ENCODE results near the gene ZNF524.
"Not testable (repeated sequence)": the region's sequence is repeated elsewhere in the genome, so short reads cannot be mapped to it uniquely, and the experiment has no call there.

Gene ZNF524

GRCh38 chr19:55581145-55581822 is 18.8 kb upstream of the ZNF524 start:
- DNase-seq (ENCODE audit: extremely low read depth in 1 of 2, low read depth in 1 of 2), result no peak

- DNase-seq (ENCODE audit: extremely low read depth in 1 of 2, low read depth in 1 of 2), result no peak
Measured at GRCh38 chr19:55581823-55582223, 18.3 kb upstream of the ZNF524 start.

GRCh38 chr19:55582284-55582683 is 17.8 kb upstream of the ZNF524 start:
- DNase-seq (ENCODE audit: extremely low read depth in 1 of 2, low read depth in 1 of 2), result not testable (repeated sequence)

GRCh38 chr19:55583897-55584296 is 16.2 kb upstream of the ZNF524 start:
- not testable (repeated sequence) for DNase-seq (ENCODE audit: extremely low read depth in 1 of 2, low read depth in 1 of 2)

GRCh38 chr19:55584871-55585270 is 15.2 kb upstream of the ZNF524 start:
- DNase-seq (ENCODE audit: extremely low read depth in 1 of 2, low read depth in 1 of 2), result no peak

- no peak for DNase-seq (ENCODE audit: extremely low read depth in 1 of 2, low read depth in 1 of 2)
Measured at GRCh38 chr19:55585658-55586339, 14.3 kb upstream of the ZNF524 start.

- peak; percentile 81 to 90 for DNase-seq (ENCODE audit: extremely low read depth in 1 of 2, low read depth in 1 of 2)
Measured at GRCh38 chr19:55586976-55587668, 13.0 kb upstream of the ZNF524 start.

GRCh38 chr19:55588738-55589137 is 11.3 kb upstream of the ZNF524 start:
- DNase-seq (ENCODE audit: extremely low read depth in 1 of 2, low read depth in 1 of 2), result no peak

GRCh38 chr19:55590109-55590508 is 10.0 kb upstream of the ZNF524 start:
- no peak for DNase-seq (ENCODE audit: extremely low read depth in 1 of 2, low read depth in 1 of 2)

- no peak for DNase-seq (ENCODE audit: extremely low read depth in 1 of 2, low read depth in 1 of 2)
Measured at GRCh38 chr19:55590617-55591016, 9.5 kb upstream of the ZNF524 start.

- no peak for DNase-seq (ENCODE audit: extremely low read depth in 1 of 2, low read depth in 1 of 2)
Measured at GRCh38 chr19:55591555-55591954, 8.5 kb upstream of the ZNF524 start.

GRCh38 chr19:55592391-55593090 is 7.5 kb upstream of the ZNF524 start:
- no peak for DNase-seq (ENCODE audit: extremely low read depth in 1 of 2, low read depth in 1 of 2)

- no peak for DNase-seq (ENCODE audit: extremely low read depth in 1 of 2, low read depth in 1 of 2)
Measured at GRCh38 chr19:55593096-55593772, 6.9 kb upstream of the ZNF524 start.

GRCh38 chr19:55594996-55595545 is 5.0 kb upstream of the ZNF524 start:
- no peak for DNase-seq (ENCODE audit: extremely low read depth in 1 of 2, low read depth in 1 of 2)

GRCh38 chr19:55596304-55596703 is 3.8 kb upstream of the ZNF524 start:
- no peak for DNase-seq (ENCODE audit: extremely low read depth in 1 of 2, low read depth in 1 of 2)

GRCh38 chr19:55597501-55597921 is 2.6 kb upstream of the ZNF524 start:
- no peak for DNase-seq (ENCODE audit: extremely low read depth in 1 of 2, low read depth in 1 of 2)

GRCh38 chr19:55598034-55598433 is 2.1 kb upstream of the ZNF524 start:
- DNase-seq (ENCODE audit: extremely low read depth in 1 of 2, low read depth in 1 of 2), result no peak

- peak; percentile 87 to 89 for DNase-seq (ENCODE audit: extremely low read depth in 1 of 2, low read depth in 1 of 2)
Measured at GRCh38 chr19:55598719-55599467, 1.2 kb upstream of the ZNF524 start.

GRCh38 chr19:55599468-55599841 is 633 bp upstream of the ZNF524 start, which contains the start of gene FIZ1:
FIZ1 (minus strand) TSS chr19:55599517; CDS start chr19:55597865, 1,652 bp downstream.
- peak; percentile 86 to 96 for DNase-seq (ENCODE audit: extremely low read depth in 1 of 2, low read depth in 1 of 2)

- DNase-seq (ENCODE audit: extremely low read depth in 1 of 2, low read depth in 1 of 2), result no peak
Measured at GRCh38 chr19:55600662-55601028, 557 bp downstream of the ZNF524 start.

Data from stimulated activated CD8-positive, alpha-beta memory T cell treated with anti-CD3 and anti-CD28 coated beads, Interleukin-7, amount 100 ng/mL, for 48 hours (primary cell).